COLO668 (cell line): Measurements from ENCODE around the gene SIRPG.
"Not testable (repeated sequence)": the region's sequence is repeated elsewhere in the genome, so short reads cannot be mapped to it uniquely, and the experiment has no call there.

ENCODE experiments used
- DNase-seq: peaks from one replicate; lab custom pipeline; 2025; ENCODE audit not compliant: unreplicated experiment; lab: John Stamatoyannopoulos, UW

Gene SIRPG

DNA sequence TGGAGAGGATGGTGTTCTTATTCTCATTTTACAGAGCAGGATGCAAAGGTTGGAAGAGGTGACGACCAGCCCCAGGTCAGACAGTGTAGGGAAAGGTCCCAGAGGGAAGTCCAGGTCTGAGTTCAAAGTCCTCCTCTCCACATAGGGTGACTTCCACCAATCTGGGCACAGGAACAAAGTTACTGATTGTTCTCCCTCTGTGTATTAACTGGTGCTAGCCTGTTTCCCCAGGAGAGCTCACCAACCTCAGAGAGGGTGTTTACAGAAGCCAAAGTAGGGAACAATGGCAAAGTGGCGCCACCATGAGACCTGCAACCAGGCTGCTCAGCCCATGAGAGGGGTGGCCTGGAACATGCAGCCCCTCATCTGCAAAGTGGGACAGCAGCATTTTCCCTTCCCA lies 21.0 kb downstream of the SIRPG start:
- DNase-seq = no peak

DNA sequence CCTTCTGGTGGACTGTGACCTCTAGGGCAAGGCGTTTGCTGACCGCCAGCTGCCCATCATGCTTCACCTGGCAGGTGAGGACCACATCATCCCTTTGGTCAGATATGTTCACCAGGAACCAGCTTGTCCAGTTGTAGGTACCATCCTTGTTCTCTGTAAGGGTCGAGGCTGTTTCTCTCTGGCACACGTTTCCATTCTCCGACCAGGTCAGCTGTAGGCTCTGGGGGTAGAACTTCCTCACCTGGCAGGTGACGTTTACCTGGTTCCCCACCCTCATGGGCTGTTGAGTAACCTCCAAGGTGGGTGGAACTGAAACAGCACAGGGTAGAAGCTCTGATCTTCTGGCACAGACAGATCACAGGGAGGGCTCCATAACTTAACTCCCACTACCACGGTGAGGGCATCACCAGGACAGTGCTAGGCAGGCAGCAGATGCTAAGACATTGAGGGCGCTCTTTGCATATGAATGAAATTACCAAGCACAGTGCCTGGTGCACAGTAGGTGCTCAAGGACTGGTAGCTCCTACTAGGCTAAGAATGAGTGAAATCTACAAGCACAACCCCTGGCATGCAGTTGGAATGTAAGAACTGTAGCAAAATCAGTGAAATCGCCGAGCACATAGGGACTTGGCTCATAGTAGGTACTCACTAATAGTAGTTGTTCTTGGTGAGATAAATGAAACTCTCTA lies 22.1 kb downstream of the SIRPG start:
- no peak for DNase-seq

DNA sequence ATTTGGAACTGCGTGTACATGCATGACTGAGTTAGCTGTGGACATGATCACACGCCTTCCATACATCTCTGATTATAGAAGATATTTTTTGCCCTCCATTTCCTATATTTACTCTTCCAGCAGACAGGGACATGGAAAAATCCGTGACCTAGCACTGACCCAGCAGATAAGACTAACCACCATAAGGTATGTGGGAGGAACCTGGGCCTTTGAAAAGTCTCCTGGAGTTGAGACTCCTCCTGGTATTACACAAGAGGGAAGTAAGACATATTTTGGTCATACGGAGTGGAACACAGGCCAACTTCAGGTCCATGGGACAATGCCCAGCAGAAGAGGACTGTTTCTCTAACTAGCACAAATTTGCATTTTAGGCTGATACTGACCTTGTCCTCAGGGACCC lies 24.0 kb downstream of the SIRPG start:
- DNase-seq = no peak

DNA sequence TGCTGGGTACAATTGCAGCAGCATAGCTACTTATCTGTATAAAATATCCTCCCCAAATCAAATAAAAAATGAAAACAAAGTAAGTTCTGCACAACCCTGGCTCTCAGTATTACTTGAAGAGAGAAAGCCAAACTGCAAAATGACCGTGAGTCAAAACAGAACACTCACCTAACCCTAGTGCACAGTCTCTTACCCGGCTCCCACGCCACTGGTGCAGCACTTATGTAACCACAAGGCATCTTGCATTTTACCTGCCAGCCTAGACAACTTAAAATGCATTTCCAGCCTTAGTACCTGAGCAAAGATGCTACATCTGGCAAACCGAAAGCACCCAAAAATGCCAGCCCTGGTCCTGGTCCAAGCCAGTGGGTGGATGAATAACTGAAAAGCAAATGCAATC lies 25.4 kb downstream of the SIRPG start:
- DNase-seq = no peak

DNA sequence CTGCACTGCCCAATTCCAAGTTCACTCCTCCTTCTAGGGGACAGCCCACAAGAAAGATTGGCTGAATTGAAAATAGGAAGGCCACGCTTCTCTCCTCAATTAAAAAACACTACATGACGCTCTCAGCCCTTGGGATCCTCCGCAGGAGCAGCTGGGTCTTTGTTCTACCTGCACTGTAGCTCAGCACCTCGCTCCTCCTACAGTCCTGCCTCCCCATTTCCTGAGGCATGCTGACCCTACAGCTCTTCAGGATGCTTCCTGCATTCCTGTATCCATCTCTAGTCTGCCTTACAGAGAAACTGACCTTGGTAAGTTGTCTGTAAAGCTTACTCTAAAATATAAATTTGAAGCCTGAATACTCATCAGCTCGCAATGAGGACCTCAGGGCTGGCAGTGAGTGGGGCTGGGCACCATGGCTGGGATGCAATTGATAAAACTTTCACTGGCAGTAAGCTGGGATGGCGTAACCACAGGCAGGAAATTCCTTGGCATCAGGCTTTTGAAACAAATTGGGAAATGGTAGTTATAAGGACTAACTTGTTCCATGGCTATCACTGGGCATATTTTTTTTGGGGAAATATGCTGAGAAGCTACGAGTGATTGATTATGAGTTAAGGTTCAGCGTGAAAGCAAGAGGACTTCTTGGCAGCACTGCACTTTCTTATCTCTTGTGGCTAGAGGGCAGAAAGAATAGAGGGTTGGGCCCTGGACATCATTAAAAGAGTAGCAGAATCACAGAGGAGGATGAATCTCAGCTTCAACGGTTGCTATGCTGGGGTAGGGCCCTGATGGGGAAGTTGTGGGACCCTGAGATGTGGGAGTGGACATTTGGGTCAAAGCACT lies 26.0 kb downstream of the SIRPG start:
- no peak for DNase-seq

DNA sequence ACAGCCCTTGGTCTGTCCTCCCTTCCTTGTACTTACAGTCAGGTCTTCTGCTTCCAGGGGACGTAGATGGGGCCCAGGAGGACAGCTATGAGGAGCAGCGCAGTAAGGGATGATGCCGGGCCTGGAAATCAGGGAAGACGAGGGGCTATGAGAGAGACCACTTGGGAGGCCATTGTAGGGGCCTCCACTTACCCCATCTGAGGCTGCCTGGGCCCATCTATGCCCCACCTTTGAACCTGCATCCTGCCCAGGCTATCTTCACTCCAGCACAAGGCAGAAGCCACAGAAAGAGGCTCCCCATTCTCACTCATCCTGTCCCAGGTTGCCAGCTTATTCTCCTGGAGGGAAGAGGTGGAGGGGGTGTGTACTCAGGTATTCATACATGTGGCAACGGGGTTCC lies 27.4 kb downstream of the SIRPG start:
- DNase-seq = no peak

DNA sequence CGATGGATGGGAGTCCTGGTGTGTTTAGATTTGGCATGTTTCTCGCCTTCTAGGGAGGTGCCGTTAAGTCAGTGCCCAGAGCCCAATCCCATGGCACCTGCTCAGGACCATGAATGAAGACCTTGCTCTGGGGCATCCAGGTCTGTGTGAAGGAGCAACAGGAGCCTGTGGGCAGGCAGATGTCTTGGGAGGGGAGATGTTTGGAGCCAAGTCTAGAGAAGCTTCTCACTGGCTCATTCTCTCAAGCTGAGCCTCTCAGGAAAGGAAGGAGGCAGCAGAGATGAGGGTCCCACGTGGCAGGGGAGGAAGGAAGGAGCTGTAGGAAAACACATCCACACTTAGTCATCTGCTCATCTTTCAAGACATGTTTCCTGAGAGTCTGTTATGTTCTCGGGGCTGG lies 28.3 kb downstream of the SIRPG start:
- DNase-seq = no peak

DNA sequence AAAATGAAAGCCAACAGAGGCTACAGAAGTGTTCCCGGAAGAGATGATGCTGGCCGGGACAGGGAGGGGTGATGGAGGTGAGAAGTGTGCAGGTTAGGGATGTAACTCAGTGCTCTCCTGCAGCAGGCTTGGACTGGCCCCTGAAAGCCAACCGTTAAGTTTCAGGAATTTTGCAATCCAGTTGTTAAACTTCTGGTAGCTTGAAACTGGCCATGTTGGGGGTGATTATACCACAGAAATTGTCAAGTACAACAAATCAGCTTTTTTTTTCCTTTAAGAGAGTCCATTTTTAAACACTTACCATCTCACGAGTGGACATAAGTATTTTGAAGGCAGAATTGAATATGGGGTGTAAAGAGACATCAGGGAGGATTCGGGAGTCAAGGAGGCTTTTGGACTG lies 29.0 kb downstream of the SIRPG start:
- no peak for DNase-seq

DNA sequence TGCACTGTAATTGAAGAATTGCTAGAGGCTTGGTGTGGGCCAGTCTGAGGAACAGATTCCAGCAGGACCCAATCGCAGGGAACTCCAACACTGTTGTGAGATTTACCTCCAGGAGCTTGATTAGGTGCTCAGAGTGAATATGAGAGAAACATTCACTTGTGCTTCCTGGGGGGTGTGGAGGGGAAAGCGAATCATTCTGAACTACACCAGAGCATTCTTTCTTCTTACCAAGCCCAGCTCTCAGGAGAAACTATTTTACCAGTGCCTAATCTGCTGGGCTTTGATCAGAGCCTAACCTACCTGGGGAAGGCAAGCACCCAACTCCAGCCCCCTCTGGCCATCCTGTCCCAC lies 30.4 kb downstream of the SIRPG start:
- no peak for DNase-seq

DNA sequence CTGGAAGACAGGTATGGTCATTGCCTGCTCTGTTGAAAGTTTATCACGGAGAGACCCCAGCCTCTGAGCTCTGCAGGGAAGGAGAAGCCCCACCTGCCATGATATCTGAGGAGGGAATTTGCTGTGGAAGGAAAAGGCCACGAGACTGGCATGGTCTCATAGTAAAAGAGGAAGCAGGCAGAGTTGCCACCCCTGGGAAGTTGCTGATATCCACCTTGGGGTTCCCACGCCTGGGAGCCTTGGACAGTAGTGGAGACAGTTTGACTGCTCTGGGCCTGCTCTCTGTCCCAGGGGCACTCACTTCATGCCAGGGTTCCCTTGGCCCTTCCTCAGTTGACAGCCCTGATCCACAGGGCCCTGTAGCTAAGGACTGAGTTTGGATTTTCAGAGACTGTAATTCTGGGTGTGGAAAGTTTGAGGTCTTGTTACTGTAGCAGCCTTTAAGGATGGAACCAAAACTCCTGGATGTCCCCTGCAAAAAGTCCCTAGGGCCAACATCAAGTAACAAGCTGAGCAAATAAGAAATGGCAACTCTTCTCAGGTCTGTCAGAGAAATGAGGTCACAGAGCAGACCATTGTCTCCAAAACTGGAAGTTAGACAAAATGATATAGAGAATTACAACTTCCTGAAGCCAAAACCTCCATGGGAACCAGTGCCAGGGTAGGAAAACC lies 30.9 kb downstream of the SIRPG start:
- no peak for DNase-seq

DNA sequence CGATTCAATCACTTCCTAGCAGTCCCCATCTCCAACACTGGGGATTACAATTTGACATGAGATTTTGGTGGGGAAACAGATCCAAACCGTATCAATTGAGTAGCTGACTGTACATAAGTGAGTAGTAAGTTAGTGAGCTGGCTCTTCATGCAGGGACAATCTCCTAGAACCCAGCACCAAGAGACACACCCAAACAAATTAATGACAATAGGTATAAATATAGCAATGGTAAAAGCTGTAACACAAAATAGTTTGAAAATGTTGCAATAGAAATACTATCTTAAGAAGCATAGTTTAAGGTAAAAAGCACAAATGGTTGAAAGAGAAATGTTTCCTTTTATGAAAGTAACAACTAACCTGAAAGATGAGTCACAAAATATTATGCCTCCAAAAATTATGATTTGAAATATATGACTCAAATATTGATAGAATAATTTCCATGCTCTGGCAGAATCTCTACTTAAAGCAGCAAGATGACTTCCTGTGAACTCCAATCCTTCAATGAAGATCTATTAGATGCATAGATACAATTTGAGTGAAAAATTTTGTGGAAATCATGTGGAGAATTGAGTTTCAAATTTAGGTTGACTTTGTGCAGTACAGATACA lies 32.4 kb downstream of the SIRPG start:
- no peak for DNase-seq

DNA sequence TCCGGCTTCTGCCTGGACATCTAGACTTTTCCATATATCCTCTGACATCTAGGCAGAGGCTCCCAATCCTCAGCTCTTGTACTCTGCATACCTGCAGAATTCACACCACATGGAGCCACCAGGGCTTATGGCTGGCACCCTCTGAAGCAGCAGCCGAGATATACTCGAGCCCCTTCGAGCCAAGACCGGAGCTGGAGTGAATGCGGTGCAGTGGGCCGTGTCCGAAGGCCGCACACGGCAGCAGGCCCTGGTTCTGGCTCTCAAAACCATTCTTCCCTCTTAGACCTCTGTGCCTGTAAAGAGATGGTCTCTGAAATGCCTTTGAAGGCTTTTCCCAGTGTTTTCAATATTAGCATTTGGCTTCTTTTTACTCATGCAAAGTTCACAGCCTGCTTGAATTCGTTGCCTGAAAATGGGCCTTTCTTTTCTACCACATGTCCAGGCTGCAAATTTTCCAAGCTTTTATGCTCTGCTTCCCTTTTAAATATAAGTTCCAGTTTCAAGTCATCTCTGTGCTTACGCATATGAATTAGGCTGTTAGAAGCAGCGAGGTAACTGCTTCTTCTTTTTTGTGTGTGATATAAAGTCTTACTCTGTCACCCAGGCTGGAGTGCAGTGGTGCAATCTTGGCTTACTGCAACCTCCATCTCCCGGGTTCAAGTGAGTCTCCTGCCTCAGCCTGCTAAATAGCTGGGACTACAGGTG lies 33.9 kb downstream of the SIRPG start:
- no peak for DNase-seq

DNA sequence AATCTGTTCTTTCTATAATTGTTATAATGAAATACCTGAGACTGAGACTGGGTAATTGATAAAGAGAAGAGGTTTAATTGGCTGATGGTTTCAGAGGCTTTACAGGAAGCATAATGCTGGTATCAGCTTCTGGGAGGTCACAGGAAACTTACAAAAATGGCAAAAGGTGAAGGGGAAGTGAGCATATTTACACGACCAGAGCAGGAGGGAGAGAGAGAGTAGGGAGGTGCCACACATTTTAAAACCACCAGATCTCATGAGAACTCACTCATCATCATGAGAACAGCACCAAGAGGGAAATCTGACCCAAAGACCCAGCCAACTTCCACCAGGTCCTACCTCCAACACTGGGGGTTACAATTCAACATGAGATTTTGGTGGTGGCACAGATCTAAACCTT lies 35.1 kb downstream of the SIRPG start:
- no peak for DNase-seq

DNA sequence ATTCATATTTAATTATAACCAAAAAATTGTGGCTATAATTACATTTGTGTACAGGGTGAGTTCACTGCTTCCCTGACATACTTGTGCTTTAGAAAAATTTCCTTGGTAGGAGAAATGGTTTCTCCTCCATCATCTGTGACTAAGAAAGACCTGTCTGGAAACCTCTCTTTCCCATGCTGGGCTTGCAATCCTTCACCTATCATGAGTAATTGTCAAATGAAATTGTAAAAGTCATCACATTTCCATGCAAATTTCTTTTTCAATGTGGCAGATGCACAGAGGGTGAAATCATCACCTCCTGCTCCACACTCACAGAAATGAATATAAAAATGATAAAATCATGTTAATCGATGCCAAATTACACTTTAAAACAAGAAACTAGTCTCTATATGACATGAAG lies 36.3 kb downstream of the SIRPG start:
- no peak for DNase-seq

DNA sequence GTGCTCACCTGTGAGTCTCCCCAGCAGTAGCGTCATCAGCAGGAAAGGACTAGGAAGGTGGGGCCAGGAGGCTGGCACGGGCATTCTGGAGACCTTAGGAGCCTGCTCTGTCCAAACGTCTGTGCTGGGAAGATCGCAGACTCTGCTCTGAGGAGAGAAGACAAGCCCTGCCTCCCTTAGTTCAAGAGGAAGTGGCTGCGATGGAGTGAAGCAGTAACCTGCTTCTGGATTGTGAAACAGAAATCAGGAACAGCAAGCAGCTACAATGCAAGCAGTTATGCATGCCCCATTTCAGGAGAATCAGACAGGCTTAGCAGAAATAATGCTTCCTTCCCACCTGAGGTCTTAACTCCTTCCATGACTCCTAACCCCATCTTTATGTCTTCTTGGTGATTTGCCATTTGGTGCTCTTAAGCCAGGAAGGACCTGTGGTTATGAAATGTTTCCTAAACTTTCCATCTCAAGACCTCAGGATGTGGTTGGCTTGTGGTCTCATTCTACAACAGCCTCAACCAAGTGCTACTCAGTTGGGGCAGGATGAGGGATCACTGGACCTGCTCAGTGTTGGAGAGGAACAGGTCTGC lies 37.6 kb downstream of the SIRPG start, which contains the start of gene SIRPB1:
SIRPB1 (minus strand) TSS at position 149 of the 584 bp plus-strand sequence; CDS start at position 84, 65 bp downstream.
- no peak for DNase-seq

DNA sequence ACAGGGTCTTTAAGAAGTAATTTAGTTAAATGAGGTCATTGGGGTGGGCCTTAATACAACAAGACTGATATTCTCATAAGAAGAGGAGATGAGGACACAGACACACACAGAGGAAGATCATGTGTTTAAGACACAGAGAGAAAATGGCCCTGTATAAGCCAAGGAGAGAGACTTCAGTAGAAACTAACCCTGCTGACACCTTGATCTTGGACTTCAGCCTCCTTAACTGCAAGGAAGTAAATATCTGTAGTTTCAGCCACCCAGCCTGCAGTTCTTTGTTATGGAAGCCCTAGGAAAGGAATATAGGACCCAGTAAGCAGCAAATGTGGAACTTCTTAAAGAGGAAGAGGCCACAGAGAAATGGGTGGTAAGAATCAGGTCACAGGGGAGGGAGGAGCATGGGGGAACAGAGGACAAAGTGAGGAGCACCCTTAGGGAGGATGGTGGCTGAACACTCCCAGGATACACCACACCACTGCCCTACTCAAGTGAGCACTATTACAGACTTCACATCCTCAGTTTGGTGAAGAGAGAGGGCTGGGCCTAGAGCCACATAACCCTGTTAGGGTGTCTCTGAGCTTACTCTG lies 38.5 kb downstream of the SIRPG start:
- no peak for DNase-seq

DNA sequence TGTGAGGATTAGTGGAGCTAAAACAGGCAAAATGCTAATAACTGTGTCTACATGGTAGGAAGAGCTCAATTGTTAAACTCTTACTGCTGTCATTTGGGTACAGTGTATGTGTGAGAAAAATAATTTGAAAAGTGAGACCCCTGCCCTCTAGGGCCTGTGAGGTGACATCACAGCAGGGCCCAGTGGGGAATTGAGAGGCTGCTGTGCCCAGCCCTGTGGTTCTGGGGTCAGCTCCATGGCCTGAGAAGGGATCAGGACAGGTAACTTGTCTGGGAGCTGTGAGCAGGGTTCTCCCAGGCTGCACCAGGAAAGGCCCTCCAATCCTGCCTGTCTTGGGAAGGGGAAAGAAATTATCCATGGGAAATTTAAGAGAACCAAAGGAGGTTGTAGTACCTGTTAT lies 39.1 kb downstream of the SIRPG start:
- no peak for DNase-seq

DNA sequence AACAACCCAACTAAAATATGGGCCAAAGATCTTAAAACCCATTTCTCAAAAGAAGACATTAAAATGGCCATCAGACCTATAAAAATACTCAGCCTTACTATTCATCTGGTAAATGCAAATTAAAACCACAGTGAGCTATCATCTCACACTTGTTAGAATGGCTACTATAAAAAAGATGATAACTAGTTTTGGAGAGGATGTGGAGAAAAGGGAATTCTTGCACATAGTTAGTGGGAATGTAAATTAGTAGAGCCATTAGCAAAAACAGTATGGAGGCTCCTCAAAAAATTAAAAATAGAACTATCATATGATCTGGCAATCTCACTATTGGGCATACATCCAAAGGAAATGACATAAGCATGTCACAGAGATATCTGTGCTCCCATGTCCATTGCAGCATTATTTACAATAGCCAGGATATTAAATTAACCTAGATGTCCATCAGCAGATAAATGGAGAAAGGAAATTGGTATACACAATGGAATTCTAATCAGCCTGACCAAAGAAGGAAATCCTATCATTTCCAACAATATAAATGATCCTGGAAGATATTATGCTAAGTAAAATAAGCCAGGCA lies 40.6 kb downstream of the SIRPG start:
- no peak for DNase-seq

DNA sequence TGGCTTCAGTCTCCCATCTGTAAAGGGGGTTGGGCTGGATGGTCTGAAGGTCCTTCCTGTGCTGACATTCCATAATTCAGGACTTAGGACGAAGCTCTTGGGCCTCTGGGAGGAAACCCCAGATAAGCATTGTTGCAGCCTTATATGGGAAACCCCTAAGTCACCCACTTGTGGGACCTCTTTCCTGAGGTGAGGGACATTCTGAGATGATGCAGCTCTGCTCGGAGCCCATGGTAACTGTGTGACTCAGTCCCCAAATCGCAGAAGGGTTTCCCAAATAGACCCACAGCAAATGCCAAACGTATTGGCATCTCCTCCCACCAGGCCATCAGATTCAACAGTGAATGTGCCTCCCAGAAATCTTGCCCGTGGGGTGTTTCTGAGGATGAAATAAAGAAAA lies 47.2 kb downstream of the SIRPG start:
- not testable (repeated sequence) for DNase-seq
